Activated effector memory CD4-positive, alpha-beta T cell treated with anti-CD3 and anti-CD28 coated beads, Interleukin-2, amount 50 U/mL, for 16 hours (primary cell): ENCODE results near the gene ITGAL.
A peak's percentile ranks its signal among the peaks of the same experiment; 100 is the strongest.
"Not testable (repeated sequence)": the region's sequence is repeated elsewhere in the genome, so short reads cannot be mapped to it uniquely, and the experiment has no call there.

Experiments used
- DNase-seq: peaks from one replicate; pipeline ENCODE4 v3.0.0-alpha.2; 2020

Gene ITGAL

DNA sequence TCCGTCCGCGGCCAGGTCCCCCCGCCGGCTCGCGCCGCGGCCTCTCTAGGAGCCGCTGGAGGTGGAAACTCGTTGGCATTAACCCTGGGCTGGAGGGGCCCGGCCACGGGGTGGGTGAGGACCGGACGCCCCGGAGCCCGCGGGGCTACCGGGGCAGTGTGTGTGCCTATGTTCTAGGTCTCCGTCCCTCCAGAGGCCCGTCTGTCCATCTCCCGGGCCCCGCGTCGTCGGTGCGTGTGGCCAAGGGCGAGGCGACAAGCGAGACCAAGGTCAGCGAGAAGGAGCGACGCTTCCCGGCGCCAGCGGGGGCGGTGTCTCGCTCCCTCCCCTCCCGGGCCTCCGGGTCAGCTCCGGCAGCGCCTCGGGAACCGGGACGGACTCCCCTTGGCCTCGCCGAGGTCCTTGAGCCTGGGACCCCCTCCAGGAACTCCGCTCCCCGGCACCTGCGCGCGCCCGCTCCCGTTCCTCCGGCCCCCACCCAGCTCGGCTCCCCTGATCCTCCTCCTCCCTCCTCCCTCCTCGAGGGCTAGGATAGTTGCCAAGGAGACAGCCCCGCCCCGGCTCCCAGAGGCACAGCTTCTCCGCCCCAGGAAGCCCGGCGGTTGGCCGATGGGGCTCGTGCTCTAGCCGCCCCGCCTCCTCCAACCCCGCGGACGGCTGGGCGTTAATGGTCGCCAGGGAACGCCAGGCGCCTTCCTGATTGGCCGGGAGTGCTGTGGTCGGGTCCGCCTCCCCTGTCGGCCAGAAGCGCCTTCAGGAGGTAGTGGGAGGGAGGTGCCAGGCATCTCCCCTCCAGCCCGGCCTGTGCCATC is 54.5 kb downstream of the ITGAL start:
- peak; percentile 97 for DNase-seq

DNA sequence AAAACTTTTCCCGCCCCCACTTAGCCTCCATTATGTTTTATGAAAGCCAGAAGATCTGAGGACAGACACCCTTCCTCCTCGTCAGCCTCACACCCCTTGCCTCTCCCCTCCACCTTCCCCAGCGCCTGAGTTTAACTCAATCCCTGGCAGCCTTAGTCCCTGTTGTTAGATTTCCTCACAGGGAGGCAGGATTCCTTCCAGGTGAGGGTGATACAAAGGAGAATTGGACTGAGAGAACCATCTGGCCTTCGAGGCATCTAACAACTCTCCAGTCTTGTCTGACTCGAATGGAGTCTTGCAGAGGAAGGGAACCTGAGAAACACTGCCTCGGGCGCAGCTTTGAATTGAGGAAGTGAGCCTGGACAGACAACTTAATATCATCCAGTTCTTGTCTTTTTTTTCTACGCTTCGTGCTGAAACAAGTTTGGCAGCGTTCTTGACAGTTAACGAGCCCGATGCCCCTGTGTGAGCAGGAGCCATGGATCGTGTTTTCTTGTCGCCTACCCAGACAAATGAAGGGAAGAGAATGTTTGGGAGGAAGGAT is 55.2 kb downstream of the ITGAL start:
- DNase-seq = no peak

DNA sequence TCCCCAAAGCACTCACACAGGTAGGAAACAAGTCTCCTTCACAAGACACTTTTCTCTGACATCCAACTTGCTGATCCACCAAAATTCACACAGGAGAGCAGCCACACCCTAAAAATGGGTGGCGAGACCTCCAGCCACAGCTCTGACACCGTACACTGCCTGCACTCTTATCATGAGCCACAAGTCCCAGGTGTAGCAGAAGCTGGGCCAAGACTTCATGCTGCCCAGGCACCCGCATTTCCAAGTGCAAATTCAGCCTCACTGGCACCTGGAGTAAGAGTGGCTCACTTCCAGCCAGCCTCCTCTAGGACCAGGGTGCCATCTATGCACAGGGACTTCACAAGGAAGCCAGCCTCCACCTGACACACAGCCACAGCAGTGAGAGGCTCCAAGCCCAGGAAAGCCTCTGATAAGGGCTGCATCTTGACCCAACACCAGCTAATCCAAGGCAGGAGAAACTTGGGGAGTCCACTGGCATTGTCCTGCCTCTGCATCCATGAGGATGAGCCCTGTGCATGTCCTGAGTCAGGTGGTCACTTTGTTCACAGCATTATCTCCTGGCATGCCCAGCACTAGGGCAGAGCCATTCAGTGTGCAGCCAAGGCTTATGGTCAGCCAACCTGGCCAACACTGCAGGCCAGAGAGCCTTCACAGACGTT is 56.4 kb downstream of the ITGAL start:
- no peak for DNase-seq

DNA sequence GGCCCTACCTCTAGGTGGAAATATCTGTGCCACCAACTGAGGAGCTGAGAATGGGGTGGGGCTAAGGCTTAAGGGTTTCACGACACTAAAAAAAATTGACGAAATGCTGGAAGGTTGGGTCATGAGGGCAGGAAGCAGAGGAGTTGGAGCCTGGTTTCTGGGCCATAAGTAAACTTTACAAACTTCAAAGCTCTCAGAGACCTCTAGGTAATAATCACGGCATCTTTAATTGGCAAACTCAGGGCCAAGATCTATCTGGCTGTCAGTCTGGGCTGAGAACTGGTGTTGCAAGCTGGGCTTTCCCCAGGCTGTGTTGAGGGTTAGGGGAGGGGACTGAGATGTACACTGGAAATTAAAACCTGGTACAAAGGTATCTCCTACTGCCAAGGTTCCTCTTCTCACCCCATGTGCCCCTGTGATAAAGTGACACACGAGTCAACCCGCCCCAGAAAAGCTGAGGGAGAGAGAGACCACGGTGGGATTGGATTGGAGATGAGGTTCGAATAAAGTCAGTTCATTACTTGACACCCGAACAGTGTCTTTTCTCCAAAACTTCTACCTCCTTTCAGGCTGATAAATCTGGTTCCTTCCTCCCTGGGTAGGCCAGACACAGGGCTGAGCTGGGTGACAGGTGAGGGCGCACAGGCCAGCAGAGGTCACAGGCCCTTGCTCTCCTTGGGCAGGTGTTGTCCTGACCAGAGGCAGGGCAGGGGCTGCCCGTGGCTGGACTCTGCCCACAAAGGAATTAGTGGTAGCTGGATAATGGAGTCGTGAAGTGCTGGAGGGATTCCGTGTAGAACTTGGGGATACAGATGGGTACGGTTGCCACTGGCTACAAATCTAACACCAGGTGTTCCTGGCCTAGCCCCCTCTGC is 57.9 kb downstream of the ITGAL start:
- no peak for DNase-seq

DNA sequence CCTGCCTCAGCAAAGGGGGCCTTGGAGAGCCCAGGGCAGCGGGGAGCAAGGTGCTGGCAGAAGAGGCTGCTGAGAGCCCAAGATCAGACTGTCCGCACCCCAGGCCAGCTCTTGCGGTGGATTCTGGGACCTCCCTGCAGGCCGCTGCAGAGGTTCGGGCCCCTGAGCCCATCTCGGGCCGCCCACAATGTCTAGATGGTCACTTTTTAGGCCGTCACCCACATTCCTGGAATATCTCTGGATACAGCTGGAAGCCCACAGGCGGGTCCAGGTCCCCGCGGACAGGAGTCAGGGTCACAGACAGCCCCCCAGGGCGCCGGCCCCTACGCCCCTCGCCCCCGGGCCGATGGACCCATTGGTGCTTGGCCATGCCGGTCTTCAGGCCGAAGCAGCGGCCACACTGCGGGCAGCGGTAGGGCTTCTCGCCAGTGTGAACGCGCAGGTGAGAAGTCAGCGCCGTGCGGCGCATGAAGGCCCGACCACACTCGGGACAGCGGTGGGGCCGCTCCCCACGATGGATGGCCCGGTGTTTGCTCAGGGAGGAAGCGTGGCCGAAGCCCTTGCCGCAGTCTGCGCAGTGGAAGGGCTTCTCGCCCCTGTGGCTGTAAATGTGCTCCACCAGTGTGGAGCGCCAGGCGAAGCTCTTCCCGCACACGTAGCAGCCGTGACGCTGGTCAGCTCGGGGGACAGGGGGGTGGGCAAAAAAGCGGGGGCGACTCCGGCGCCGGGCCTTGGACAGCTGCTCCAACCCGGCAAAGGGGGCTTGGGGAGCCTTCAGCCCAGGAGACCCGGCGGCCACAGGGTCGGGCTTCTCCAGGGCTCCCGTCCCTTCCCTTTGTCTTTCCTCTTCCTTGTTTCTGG is 60.0 kb downstream of the ITGAL start:
- DNase-seq = no peak

DNA sequence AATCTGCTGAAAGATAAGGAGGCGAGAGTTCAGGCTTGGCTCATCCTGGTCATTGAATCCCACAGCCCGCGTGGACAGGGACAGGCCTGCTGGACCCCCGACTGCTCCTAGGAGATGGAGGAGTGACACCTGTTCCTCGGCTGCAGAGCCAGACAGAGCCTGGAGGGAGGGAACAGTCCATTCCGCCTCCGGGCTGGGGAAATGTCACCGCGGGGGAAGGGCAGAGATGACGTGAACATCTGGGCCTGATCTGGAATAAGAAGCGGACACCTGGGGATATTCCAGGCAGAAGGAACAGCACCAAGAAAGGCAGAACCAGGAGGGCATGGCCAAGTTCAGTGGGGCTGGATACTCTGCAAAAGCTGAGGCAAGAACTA is 60.6 kb downstream of the ITGAL start:
- DNase-seq = no peak

DNA sequence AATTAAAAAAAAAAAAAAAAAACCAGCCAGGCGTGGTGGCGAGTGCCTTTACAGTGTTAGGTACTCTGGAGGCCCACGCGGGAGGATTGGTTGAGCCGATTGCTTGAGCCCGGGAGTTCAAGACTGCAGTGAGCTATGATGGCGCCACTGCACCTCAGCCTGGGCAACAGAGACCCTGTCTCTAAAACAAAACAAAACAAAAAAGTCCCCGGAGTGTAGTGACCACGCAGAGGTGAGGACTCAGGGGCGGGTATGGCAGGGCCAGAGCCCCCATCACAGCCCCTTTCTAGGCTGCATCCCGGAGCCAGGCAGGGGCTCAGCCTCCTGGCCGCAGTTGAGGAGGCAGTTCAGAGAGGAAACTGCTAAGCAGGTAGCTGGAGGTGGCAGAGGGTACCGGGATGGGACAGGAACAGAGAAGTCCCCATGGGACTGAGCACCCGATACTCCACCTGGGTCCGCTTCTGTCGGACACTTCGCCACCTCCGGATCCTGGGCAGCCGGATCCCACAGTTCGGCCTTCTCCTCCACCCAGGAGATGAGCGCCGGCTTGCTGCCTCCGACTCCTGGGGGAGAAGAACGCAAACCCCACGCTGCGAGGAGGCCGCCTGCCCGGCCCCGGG is 61.3 kb downstream of the ITGAL start:
- DNase-seq = no peak

DNA sequence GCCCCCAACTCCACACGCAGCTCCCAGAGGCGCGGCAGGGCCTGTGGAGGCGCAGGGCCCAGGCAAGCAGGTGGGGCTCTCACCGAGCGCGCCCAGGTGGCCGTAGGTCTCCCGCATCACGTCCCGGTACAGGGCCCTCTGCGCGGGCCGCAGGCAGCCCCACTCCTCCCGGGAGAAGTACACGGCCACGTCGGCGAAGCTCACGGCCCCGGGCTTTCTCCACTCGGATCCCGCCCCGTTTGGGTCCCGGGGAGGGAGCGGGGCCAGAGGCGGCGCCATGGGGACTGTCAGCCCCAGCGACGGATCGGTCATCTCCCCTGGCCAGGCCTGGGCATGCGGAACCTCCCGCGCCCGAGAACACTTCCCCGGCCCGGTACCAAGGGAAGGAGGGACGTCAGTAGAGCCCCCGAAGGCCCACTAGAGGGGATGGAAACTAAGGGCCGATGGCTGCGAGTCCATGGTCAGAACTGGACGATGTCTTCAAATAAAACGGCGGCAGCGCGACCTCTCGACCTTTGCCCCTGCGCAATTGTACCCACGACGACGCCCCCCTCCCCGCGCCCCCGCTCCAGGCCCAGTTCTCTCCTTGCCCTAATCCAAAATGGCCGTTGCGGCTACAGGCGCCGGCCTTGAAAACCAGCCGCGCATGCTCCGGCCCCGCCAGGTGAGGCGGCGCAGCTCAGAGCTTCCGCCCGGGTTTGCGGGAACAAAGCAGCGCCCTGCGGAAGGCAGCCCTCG is 62.0 kb downstream of the ITGAL start, which contains the start of gene ZNF747:
Gene ZNF747, minus strand, starts transcription at position 491 of the 738 bp plus-strand sequence. Its CDS starts 179 bp downstream, at position 312.
- peak; percentile 97 for DNase-seq

DNA sequence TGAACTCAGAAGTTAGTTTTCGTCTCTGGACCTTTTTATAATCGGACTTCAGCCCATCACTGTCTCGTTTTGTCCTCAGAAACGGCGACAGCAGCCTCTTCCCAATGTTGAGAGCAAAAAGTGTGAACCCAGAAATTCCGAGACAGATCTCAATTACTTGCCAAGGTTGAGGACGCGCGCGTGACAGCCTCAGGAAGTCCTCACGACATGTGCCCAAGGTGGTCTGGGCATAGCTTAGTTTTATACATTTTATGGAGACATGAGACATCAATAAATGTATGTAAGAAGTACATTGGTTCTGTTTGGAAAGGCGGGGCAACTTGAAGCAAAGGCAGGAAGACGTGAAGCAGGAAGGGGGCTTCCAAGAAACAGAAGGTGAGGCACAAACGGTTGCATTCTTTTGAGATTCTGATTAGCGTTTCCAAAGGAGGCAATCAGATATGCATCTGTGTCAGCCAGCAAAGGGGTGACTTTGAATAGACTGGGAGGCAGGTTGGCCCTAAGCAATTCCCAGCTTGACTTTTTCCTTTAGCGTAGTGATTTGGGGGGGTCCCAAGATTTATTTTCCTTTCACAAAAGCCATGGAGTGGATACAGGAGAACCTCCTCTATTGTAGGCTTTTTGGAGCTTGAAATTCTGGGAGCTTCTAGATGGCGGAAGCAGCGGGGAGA is 62.7 kb downstream of the ITGAL start:
- no peak for DNase-seq

DNA sequence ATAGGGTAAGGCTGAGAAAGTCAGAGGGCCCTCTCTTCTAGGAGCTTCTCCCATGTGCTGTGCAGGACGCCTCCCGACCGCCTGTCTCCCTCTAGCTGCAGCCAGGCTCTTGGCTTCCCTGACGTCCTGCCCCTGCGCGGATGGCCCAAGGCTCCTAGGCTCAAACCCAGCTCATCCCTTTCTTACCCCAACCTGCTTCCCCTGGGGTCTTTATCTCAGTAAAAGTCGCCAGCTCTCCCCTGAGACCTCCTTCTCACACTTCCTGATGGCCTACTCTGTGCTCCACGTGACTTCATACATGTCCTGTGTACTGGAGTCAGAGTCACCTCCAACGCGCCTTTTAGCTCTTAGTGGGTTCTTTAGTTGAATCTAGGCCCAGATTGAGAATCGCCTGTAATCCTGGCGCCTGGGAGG is 63.2 kb downstream of the ITGAL start:
- DNase-seq = peak; percentile 88

DNA sequence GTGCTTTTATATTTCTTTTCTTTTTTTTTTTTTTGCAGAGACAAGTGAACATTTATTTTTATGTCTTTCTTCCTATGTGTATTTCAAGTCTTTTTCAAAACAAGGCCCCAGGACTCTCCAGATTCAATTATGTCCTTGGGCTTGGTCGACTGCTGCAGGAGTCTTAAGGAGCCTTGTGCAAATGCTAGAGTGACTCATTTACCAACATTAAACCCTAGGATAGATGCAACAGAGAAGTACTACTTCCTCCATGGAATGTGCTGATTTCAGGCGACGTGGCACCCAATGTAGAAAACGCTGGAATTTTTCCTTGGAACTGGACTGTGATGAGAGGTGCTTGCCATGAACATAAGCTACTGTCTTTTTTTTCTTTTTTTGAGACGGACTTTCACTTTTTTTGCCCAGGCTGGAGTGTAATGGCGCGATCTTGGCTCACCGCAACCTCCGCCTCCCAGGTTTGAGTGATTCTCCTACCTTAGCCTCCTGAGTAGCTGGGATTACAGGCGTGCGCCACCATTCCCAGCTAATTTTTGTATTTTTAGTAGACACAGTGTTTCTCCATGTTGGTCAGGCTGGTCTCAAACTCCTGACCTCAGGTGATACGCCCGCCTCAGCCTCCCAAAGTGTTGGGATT is 64.0 kb downstream of the ITGAL start:
- not testable (repeated sequence) for DNase-seq

DNA sequence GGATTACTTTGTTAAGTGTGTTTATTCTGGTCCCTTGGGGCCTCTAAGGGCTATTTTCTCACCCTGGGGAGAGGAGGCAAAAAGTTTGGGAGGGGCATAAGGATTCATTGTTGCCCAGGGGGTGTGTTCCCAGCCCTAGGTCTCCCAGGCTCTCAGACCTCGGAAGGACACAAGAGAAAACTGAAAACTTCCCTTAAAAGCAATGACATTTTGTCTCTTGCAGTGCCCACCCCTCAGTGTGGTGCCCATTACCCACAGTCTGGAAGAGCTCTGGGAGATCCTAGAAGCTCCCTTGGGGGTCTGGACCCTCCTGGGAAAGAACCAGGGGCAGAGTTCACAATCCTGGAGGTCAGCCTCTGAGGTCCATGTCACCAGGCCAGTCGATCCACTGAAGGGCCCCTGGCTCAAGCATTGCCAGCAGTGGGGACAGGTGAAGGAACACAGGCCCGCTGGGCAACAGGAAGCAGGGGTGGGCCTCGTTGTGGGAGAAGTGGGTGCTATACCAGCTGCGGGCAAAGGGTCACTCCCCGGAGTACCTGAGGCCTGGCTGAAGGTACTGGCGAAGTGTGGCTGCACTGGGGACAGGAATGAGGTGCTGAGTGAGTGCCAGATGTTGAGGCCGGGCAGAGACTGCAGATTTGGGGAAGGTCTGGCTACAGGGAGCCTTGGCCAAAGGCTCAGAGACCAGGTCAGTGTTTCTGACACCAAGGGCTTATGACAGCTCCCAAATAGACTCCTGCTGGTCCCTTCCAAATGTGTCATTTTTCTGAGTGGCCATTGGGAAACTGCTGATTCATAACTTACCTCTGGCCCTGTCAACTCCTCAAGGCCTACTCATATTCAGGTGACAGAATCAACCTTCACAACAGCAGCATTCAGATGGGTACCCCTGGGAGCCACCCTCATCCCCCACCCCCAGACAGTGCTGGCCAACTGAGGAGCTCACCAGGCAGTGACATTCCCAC is 66.7 kb downstream of the ITGAL start:
- DNase-seq = no peak

DNA sequence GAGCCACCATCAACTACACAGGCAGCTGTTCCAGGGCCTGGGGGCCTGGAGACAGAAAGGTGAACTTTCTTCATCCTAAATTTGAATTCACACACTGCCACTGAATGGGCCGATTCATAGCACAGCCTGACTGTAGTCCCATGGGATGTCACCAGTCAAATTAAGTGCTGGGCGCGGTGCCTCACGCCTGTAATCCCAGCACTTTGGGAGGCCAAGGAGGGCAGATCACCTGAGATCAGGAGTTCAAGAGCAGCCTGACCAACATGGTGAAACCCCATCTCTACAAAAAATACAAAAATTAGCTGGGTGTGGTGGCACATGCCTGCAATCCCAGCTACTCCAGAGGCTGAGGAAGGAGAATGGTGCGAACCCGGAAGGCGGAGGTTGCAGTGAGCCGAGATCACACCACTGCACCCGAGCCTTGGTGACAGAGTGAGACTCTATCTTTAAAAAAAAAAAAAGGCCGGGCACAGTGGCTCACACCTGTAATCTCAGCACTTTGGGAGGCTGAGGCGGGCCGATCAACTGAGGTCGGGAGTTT is 67.5 kb downstream of the ITGAL start:
- DNase-seq = not testable (repeated sequence)

DNA sequence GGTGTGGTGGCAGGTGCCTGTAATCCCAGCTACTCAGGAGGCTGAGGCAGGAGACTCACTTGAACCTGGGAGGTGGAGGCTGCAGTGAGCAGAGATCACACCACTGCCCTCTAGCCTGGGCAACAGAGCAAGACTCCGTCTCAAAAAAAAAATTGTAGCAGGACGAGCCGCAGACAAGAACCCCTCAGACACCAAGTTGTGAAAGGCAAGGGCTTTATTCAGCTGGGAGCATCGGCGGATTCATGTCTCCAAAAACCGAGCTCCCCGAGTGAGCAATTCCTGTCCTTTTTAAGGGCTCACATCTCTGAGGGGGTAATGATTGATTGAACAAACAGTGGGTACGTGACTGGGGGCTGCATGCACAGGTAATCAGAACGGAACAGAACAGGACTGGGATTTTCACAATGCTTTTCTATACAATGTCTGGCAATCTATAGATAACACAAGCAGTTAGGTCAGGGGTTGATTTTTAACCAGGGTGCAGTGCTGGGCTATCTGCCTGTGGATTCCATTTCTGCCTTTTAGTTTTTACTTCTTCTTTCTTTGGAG is 68.4 kb downstream of the ITGAL start:
- not testable (repeated sequence) for DNase-seq

DNA sequence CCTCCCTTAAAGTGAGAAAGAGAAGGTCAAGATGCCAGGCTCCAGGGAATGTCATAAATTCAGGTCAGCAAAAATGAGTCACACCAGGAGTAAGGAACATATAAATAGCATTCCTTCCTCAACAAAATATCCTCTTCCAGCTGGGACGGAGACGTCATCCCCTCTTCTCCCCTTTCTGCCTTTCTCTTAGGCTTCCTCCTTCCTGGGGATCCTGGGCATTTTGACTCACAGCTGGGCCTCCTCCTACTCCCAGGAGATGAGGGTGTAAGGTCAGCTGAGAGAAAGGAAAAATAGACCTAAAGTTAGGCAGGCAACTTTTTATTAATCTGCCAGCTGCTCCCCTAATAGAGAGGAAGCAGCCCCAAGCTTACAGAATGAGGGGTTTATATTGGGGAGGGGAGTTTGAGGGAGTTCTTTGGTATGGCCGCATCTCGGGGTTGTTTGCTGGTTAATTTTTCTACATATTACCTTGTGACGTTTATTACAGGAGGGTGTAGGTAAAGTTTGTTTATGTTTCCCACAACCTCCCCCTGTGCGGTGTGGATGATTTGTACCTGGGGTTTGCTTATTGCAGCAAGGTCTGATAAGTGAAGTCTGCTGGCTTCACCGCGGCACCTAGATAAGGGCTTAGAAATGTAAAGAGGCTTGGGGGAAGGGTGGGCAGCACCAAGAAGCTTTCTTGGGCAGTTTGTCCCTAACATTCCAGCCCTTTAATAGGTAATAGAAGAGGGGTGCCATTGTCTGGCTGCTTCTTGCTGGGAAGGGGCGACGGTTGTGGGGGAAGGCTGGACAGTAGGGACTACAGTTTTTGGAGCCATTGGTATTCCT is 69.2 kb downstream of the ITGAL start:
- DNase-seq = no peak

DNA sequence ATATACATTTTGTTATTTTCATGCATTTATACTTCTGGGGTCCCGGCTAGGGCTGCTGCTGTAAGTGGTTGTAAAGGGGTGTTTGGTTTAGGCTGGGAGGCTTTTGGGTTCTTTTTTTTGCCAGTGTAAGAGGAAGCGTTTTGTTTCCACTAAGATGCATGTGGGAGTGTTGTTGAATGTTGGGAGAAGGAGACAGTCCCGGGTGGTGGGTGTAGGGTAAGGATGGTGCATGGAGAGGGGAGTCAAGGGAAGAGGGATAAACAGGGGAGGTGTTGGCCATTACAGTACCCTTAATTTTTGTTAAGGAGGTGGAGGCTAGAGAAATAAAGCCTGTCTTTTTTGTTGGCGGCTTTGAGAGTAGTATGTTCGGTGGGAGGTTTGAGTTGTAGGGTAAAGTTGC is 70.5 kb downstream of the ITGAL start:
- no peak for DNase-seq

DNA sequence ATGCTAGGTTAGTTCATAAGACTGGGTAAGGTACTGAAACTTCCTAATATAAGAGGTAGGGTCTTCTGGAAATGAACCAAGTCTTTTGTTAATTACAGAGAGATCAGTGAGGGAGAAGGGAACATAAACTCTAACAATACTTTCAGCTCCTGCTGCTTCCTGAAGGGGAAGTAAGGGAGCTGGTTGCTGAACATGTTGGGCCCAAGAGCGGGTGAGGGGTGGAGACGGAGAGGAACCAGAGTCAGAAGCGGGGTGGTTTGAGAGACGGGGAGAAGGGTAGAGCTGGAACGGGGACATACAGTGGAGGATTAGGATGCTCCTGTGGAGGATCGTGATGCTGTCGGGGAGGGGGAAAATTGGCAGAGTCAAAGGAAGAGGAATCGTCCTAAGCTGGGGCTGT is 73.6 kb downstream of the ITGAL start:
- DNase-seq = no peak
